ENCODE results near the gene SLC5A5.

SLC5A5 gene

DNA sequence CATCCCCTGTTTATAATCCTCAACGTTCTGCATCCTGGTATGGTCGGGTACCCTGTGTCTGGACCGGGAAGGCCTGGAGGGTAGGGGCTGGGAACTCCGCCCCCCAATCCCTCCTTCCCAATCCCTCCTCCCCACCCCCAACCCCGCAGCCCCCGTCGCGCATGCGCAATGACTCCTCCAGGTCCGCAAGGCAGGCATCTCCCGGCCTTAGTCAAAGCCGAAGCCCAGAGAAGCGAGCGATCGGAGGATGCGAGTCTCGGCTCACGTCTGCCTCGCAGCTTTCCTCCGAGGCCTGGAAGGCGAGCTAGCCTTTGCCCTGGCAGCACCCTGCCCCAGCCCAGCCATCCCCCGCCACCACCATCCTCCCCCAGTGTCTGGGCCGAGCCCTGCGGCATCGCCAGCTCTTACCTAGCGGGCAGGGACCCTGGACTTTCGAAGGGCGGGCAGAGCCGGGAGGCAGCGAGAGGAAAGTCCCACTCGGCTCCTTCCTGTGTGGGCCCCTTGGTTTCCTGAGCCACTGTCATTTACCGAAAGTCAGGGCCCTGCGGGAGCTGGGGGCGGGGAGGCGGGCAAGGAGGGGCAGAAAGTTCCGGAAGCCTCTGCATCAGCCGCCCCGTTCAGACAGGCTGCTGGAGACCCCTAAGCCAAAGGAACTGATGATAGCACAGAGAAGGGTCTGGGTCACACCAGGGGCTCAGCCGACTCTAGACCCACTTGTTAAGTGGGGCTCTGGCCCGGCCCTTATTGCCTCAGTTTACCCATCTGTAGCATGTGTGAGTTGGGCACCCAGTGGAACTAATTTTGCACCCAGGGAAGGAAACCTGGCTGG lies 24.0 kb upstream of the SLC5A5 start, which contains the start of gene JAK3:
Gene JAK3, minus strand, starts transcription at position 445 of the 829 bp plus-strand sequence. CDS start 3,565 bp downstream, outside the sequence.
- peak; percentile 74 to 87 (median 83) for DNase-seq

- DNase-seq: no peak
Observed at GRCh38 chr19:17848595-17849292, 23.0 kb upstream of the SLC5A5 start.

DNA sequence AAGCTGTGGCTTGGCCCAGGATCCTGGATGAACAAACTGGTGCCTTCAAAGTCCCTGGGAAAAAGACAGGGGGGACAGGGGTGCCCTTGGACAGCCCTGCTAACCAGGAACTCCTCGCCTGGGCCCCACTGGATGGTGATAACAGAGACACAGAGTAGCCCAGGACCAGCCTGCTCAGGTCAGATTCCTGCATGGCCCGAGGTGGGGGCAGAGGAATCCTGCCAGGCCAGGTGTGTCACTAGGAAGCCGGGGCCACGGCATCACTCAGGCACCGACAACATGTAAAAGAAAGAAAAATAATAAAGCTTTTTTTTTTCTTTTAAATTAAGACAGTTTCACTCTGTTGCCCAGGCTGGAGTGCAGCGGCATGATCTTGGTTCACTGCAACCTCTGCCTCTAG lies 17.7 kb upstream of the SLC5A5 start:
- DNase-seq: no peak

DNA sequence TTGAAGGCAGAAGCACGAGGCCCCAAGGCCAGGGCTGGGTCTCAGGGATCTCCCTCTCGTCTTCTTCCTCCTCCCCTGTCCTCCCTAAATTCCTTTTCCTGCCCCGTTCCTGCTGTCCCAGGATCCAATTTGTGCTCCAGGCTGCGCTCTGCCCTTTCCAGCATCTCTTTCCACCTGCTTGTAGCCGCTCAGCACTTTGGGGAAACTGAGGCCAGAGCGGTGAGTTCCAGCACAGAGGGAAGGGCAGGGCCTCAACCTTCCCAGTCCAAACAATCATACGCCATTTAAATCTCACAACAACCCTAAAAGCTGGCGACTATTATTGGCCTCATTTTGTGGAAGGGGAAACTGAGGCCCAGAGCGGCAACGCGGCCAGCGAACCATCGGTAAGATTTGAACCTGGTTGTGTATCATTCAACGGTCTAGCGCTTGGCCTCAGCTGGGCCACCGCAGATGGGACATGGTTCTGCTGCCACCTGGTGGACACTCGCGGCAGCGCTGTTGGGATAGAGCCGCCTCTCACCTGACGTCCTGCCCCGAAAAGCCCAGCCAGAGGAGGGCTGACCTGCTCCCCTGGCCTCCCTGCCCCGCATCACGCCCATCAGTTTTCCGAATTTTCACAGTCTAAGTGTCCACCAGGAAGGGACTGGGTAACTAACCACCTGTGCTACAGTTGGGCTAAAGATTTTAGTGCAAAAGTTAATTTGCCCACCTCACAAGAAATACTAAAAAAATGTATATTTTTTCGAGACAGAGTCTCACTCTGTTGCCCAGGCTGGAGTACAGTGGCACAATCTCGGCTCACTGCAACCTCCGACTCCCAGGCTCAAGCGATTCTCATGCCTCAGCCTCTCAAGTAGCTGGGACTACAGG lies 16.2 kb upstream of the SLC5A5 start:
- peak; percentile 84 to 89 (median 88) for DNase-seq

DNA sequence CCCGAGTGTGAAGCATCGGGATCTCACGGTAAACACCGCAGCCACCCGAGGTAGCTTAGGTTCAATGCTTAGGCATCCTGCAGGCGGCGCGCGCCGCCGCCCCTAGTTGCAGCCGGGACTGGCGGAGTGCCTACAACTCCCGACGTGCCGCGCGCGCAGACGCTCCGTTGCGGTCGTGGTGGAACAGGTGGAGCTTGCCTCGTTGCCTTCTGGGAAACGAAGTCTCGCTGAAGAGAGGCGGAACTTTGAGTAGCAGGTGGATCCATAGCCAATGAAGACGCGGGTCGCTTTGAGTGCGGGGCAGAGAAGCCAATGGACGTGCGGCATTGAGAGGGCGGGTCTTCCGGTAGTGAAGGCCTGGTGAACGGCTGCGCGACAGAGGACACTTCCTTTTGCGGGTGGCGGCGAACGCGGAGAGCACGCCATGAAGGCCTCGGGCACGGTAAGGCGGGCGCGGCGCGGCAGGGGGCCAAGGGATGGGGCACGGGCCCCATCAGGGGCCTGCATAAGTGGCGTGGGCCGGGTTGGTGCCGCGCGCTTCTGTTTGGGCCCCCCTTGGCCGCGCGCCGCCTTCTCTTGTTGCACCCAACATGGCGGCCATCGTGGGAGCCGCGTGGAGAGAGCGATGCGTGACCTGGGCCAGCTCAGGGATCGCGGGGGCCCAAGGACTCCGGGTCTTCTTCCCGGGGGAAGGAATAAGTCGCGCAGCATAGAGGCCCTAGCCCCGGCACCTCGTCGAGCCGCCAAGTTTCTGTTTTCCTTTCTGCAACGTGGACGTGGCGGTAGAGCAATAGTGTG lies 12.0 kb upstream of the SLC5A5 start, which contains the start of gene RPL18A:
Gene RPL18A, plus strand, starts transcription at position 378 of the 798 bp plus-strand sequence. Its CDS starts 47 bp downstream, at position 425.
- DNase-seq: peak; percentile 99 to 100 (median 100)

DNA sequence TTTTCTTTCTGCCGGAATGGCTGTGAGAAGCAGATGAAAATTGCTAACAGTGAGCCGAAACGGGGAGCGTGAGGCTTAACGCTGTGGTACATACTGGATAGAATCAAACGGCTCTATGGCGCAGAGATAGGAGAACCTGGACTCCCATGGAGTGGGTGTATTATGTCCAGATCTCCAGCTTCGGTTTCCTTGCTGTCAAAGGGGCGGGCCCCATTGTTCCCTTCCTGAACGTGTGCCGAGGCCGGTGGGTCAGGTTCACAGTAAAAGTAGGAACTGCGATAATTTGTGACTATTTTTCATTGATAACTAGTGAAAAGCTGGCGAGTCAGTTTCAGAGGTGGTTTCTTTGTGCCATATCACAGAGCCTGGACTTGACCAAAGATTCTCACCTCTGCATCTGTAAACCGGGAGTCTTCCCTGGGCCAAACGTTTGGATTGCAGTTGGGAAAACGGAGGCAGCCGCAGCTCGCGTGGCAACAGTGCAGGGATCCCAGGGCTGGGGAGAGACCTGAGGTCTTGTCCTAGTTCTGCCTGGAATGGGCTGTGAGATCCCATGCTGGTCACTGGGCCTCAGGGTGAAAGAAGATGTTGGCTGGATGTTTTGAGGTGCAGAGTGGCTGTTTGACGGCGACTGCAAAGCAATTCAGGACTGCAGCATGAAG lies 11.3 kb upstream of the SLC5A5 start:
- peak; percentile 42 to 64 (median 50) for DNase-seq

GRCh38 chr19:17860993-17861360 lies 10.8 kb upstream of the SLC5A5 start:
- no peak for DNase-seq

GRCh38 chr19:17861542-17862402 lies 10.0 kb upstream of the SLC5A5 start:
- no peak for DNase-seq

GRCh38 chr19:17862711-17863519 lies 8.8 kb upstream of the SLC5A5 start:
- DNase-seq: no peak

- DNase-seq: no peak
Observed at GRCh38 chr19:17863520-17864182, 8.1 kb upstream of the SLC5A5 start.

DNA sequence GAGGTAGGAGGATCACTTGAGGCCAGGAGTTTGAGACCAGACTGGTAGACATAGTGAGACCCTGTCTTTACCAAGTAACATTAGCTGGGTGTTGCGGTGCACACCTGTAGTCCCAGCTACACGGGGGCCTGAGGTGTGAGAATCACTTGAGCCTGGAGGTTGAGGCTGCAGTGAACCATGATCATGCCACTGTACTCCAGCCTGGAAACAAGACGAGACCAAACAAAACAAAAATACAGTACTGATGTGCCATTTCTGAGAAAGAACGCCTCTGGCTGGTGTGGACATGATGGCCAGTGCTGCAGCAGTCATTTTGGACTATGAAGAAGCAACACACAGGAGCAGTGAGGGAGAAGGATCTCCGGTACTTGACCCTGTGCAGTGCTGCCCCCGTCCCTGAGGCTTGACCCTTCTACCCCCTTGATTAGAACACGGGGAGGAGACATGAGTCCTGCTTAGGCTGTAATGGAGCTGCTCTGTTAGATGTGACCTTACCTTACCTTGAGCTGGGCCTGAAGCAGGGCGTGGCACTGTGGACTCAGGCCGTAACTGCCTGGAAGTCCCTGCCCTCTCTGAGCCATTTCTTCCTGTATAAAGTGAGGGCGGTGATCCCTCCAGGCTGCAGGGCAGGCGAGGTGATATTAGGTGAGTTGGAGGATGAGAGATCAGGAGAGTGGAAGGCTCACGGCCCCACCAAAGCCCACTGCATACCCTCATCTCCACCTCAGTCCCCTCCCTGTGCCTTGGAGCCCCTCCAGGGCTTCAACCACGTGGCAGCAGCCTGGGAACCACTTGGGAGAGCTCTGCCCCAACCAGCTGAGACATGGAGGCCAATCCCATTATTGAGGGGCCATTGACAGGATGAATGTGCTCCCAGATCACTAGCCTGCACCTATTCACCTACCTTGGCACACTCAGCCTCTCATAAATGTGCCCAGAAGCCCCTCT lies 6.1 kb upstream of the SLC5A5 start:
- no peak for DNase-seq

DNA sequence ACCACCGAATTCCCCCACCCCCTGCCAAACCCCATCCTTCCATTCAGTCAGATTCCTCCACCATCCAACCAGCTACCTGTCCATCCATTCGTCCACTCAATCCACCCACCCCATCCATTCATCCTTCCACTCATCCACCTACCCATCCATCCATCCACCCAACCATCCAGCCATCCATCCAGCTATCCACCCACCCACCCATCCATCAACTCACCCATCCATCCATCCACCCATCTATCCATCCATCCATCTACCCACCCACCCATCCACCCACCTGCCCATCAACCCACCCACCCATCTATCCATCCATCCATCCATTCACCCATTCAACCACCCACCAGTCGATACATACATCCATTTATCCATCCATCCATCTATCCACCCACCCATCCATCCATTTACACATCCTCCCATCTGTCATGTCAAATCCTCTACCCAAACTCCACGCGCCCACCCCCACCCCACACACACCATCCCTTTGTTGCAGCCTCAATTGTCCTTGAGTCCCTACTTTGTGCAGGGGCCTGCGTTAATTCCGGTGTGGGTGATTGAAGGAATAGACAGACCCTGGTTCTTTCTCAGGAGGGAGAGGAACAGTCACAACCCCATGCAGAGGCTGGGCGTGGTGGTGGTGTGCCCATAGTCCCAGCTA lies 5.3 kb upstream of the SLC5A5 start:
- DNase-seq: no peak

DNA sequence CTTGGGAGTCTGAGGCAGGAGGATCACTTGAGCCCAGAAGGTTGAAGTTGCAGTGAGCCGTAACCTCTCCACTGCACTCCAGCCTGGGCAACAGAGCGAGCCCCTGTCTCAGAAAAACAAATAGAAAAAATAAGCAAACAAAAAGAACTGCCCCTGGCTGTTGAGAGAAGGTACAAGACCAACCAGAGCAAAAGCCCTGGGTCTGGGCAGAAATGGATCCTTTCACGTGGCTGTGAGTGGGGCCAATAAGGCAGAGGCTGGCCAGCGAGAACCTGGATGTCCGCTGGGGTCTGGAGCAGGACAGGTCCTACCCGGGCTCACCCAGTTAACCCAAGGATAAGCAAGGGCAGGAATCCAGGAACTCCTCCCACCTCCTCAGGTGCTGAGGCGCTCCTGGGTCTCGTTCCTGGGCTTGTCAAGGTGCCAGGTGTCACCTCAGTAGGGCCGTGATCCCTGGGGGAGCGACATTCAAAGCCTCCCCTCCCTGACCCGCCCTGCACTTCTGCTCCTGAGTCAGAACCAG lies 4.7 kb upstream of the SLC5A5 start:
- DNase-seq: no peak

- DNase-seq: no peak
Observed at GRCh38 chr19:17868669-17869068, 3.1 kb upstream of the SLC5A5 start.

DNA sequence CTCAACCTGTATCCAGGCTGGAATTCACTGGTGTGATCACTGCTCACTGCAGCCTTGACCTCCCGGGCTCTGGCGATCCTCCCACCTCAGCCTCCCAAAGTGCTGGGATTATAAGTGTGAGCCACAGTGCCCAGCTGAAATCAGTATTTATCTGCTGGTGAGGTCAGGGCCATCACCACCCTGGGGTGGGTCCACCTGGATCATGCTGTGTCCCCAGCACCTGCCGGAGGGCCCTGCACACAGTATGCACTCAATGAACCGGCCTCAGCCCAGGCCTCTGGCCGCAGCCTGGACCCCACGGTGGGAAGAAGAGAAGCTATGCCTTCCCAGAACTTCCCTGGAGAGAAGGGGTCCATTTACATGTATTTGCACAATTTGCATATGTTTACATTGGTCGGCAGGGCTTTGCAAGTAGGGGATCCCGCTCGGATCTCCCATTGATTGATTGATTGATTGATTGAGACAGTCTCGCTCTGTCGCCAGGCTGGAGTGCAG lies 2.6 kb upstream of the SLC5A5 start:
- no peak for DNase-seq

- DNase-seq: no peak
Observed at GRCh38 chr19:17871032-17871877, 490 bp upstream of the SLC5A5 start.

All from suppressor macrophage treated with lipopolysaccharide for 1 hour (primary cell).